HL-60 (cell line): ENCODE measurements around the gene PEX11B.

Experiments used
- CTCF ChIP-seq: IDR thresholded peaks from one replicate; pipeline ENCODE4 v1.5.1; 2011; ENCODE audit warnings: low read length, control low read depth, inconsistent platforms; ENCODE audit not compliant: insufficient read depth
- GABPA ChIP-seq: IDR thresholded peaks from 2 replicates; pipeline ENCODE4 v1.6.1; 2012; ENCODE audit warnings: low read depth
- POLR2AphosphoS5 ChIP-seq: IDR thresholded peaks from 2 replicates; pipeline ENCODE4 v1.6.1; 2012; ENCODE audit warnings: low read depth
- REST ChIP-seq: IDR thresholded peaks from 2 replicates; pipeline ENCODE4 v1.6.1; 2012; ENCODE audit warnings: low read depth; ENCODE audit not compliant: insufficient replicate concordance

GRCh38 chr1:145918992-145919939 is 749 bp upstream of the PEX11B start:
- no peak for TF ChIP-seq CTCF
- TF ChIP-seq GABPA, result no peak
- TF ChIP-seq REST, result no peak
- no peak for TF ChIP-seq POLR2AphosphoS5
